ENCODE results near the gene ATAD5. TPM values are rescaled to one million over a fixed set of nuclear protein-coding genes. Genes with fewer than 3 reads are reported as not detected.

ATAD5 gene
- 1.6 TPM for total RNA-seq
- long read RNA-seq, partial matches to known transcripts: 2 of 6 reads
- long read RNA-seq, other reads (novel, unspliced or antisense): 4 of 6 reads

- Histone ChIP-seq H3K9me3 (no peaks in the 10 kb centered on the region), H3K27me3 (ENCODE audit: low read depth) (no peaks in the 10 kb centered on the region), H3K4me3 (peak within 1 kb of the TSS; percentile 83), H3K4me1 (peaks cover 9% of the 10 kb centered on the region), H3K36me3 (no peaks in the 10 kb centered on the region), H3K27ac (no peak within 1 kb of the TSS)
- DNase-seq (peak; percentile 96), ATAC-seq (peak; percentile 99)
- intact Hi-C loops (cut with DNase I): no loop called here
- no peak for TF ChIP-seq CTCF (IDR thresholded peaks at IDR 0.05)
Observed at GRCh38 chr17:30831663-30832437, at the start of gene ATAD5. Gene ATAD5 (plus strand): TSS chr17:30831966. CDS start chr17:30832348, 382 bp downstream.

- H3K9me3 ChIP-seq: no peaks in the 10 kb centered on the region
- intact Hi-C loops (cut with DNase I): no loop called here
- H3K4me1 ChIP-seq: no peaks in the 10 kb centered on the region
- no peak for ATAC-seq
- no peak for TF ChIP-seq CTCF (IDR thresholded peaks at IDR 0.05)
- no peaks in the 10 kb centered on the region for H3K27me3 ChIP-seq (ENCODE audit: low read depth)
- H3K4me3 ChIP-seq: no peak overlapping the region
- DNase-seq: no peak
- no peak overlapping the region for H3K27ac ChIP-seq
- H3K36me3 ChIP-seq: peaks cover 62% of the 10 kb centered on the region
Observed at GRCh38 chr17:30782206-30782605, 49.6 kb upstream of the ATAD5 start.

- ATAC-seq (peak in 1 of 2 donors; percentile 47), DNase-seq (no peak)
- Histone ChIP-seq H3K9me3 (no peaks in the 10 kb centered on the region), H3K27ac (no peak overlapping the region), H3K27me3 (ENCODE audit: low read depth) (no peaks in the 10 kb centered on the region), H3K4me1 (no peaks in the 10 kb centered on the region), H3K36me3 (peaks cover 94% of the 10 kb centered on the region), H3K4me3 (no peak overlapping the region)
- intact Hi-C loops (cut with DNase I): no loop called here
- no peak for TF ChIP-seq CTCF (IDR thresholded peaks at IDR 0.05)
Observed at GRCh38 chr17:30788918-30789317, 42.8 kb upstream of the ATAD5 start.

GRCh38 chr17:30790279-30790678, 41.5 kb upstream of the ATAD5 start:
- H3K27ac ChIP-seq: no peak overlapping the region
- no peak for ATAC-seq
- no peaks in the 10 kb centered on the region for H3K27me3 ChIP-seq (ENCODE audit: low read depth)
- TF ChIP-seq CTCF (IDR thresholded peaks at IDR 0.05): no peak
- DNase-seq: no peak
- no peaks in the 10 kb centered on the region for H3K4me1 ChIP-seq
- no peaks in the 10 kb centered on the region for H3K9me3 ChIP-seq
- H3K36me3 ChIP-seq: peaks cover 94% of the 10 kb centered on the region
- no peak overlapping the region for H3K4me3 ChIP-seq
- intact Hi-C loops (cut with DNase I): no loop called here

- Histone ChIP-seq H3K36me3 (peaks cover 94% of the 10 kb centered on the region), H3K9me3 (no peaks in the 10 kb centered on the region), H3K27me3 (ENCODE audit: low read depth) (no peaks in the 10 kb centered on the region), H3K27ac (no peak overlapping the region), H3K4me1 (no peaks in the 10 kb centered on the region), H3K4me3 (no peak overlapping the region)
- intact Hi-C loops (cut with DNase I): no loop called here
- ATAC-seq (no peak), DNase-seq (no peak)
- no peak for TF ChIP-seq CTCF (IDR thresholded peaks at IDR 0.05)
Observed at GRCh38 chr17:30793282-30793977, 38.3 kb upstream of the ATAD5 start.

Data from lower lobe of right lung (tissue), 2 donors.